Neuronal stem cell (in vitro differentiated cells): Measurements from ENCODE around the gene SFXN5.

Experiments
- DNase-seq: peaks from one replicate; pipeline ENCODE4 v3.0.0-alpha.2; 2013; ENCODE audit warnings: low spot score
- H2AFZ ChIP-seq: one replicate; pipeline ENCODE4 v1.6.1; 2013; ENCODE audit warnings: mild to moderate bottlenecking, low read length, inconsistent platforms
- H2AK5ac ChIP-seq: 2 replicates; pipeline ENCODE4 v1.6.1; 2013; ENCODE audit warnings: low read depth, mild to moderate bottlenecking, inconsistent platforms, low read length, moderate library complexity, mixed read lengths
- H2BK120ac ChIP-seq: 2 replicates; pipeline ENCODE4 v1.6.1; 2013; ENCODE audit warnings: low read depth, mild to moderate bottlenecking, inconsistent platforms, low read length, moderate library complexity, mixed read lengths
- H2BK12ac ChIP-seq: one replicate; pipeline ENCODE4 v1.6.1; 2013; ENCODE audit warnings: low read length, inconsistent platforms
- H2BK15ac ChIP-seq: 2 replicates; pipeline ENCODE4 v1.6.1; 2013; ENCODE audit warnings: mild to moderate bottlenecking, low read length, inconsistent platforms, mixed read lengths
- H2BK5ac ChIP-seq: one replicate; pipeline ENCODE4 v1.6.1; 2013; ENCODE audit warnings: inconsistent platforms, mild to moderate bottlenecking, low read length, moderate library complexity
- H3K14ac ChIP-seq: one replicate; pipeline ENCODE4 v1.6.1; 2013; ENCODE audit warnings: low read length, inconsistent platforms
- H3K18ac ChIP-seq: 2 replicates; pipeline ENCODE4 v1.6.1; 2013; ENCODE audit warnings: low read length, inconsistent platforms
- H3K23ac ChIP-seq: 2 replicates; pipeline ENCODE4 v1.6.1; 2013; ENCODE audit warnings: low read depth, mild to moderate bottlenecking, mixed read lengths, low read length, inconsistent platforms; ENCODE audit not compliant: poor library complexity
- H3K27ac ChIP-seq: replicated peaks from 3 replicates; pipeline ENCODE4 v1.5.1; 2013; ENCODE audit warnings: low read length, inconsistent platforms
- H3K27me3 ChIP-seq, 3 experiments: 2 replicates each; pipeline ENCODE4 v1.6.1; 2013; ENCODE audit warnings: low read length in 3 of 3, mild to moderate bottlenecking in 2 of 3, inconsistent platforms in 1 of 3, low read depth in 1 of 3, mixed read lengths in 1 of 3, moderate library complexity in 1 of 3; ENCODE audit not compliant: control insufficient read depth in 3 of 3, insufficient read depth in 3 of 3
- H3K36me3 ChIP-seq, 2 donors: replicated peaks in 1 of 2; 2 replicates each; pipeline ENCODE4 v1.6.1; 2013; ENCODE audit warnings: low read length in 2 of 2; ENCODE audit not compliant: control insufficient read depth in 2 of 2, insufficient read depth in 2 of 2
- H3K4ac ChIP-seq: 2 replicates; pipeline ENCODE4 v1.6.1; 2013; ENCODE audit warnings: inconsistent platforms, mild to moderate bottlenecking, low read length, moderate library complexity
- H3K4me1 ChIP-seq, 2 donors: 1 replicate in 1 of 2; 2 replicates in 1 of 2; pipeline ENCODE4 v1.6.1; 2013; ENCODE audit warnings: low read length in 2 of 2, low read depth in 1 of 2; ENCODE audit not compliant: control insufficient read depth in 2 of 2, insufficient read depth in 1 of 2
- H3K4me2 ChIP-seq: one replicate; pipeline ENCODE4 v1.6.1; 2013; ENCODE audit warnings: mild to moderate bottlenecking, low read length, inconsistent platforms; ENCODE audit not compliant: insufficient read depth, poor library complexity, severe bottlenecking
- H3K4me3 ChIP-seq, 2 donors: 2 replicates each; pipeline ENCODE4 v1.5.1; 2013; ENCODE audit warnings: low read length in 2 of 2, mild to moderate bottlenecking in 2 of 2, inconsistent platforms in 1 of 2, moderate library complexity in 1 of 2
- H3K79me1 ChIP-seq: one replicate; pipeline ENCODE4 v1.6.1; 2013; ENCODE audit warnings: low read depth, mild to moderate bottlenecking, inconsistent platforms, low read length, moderate library complexity
- H3K9ac ChIP-seq: one replicate; pipeline ENCODE4 v1.6.1; 2013; ENCODE audit warnings: mild to moderate bottlenecking, low read depth, low read length, inconsistent platforms; ENCODE audit not compliant: poor library complexity
- H3K9me3 ChIP-seq, 2 donors: replicated peaks in 1 of 2; 2 replicates each; pipeline versions ENCODE3 to v1.6.1; 2013; ENCODE audit warnings: low read length in 2 of 2, mild to moderate bottlenecking in 2 of 2, inconsistent platforms in 1 of 2, low read depth in 1 of 2, mixed read lengths in 1 of 2, moderate library complexity in 1 of 2; ENCODE audit not compliant: control insufficient read depth in 2 of 2, insufficient read depth in 1 of 2
- H4K8ac ChIP-seq: one replicate; pipeline ENCODE4 v1.6.1; 2013; ENCODE audit warnings: low read depth, mild to moderate bottlenecking, inconsistent platforms, low read length, moderate library complexity
- H4K91ac ChIP-seq: one replicate; pipeline ENCODE4 v1.6.1; 2013; ENCODE audit warnings: low read length, low read depth, mild to moderate bottlenecking, inconsistent platforms; ENCODE audit not compliant: poor library complexity
- WGBS, 2 donors: extraction: QIAGEN DNeasy Blood & Tissue Kit; methylation state at CpG; one replicate each; pipeline ENCODE4 v1.1.7; 2013; ENCODE audit warnings: missing lambda C conversion rate in 2 of 2, mixed read lengths in 1 of 2; ENCODE audit not compliant: insufficient read length in 2 of 2, insufficient replicate concordance in 1 of 2; ENCODE audit errors: extremely low coverage in 2 of 2; 5-methylcytosine and 5-hydroxymethylcytosine counted together

Gene SFXN5

GRCh38 chr2:72897785-72898584, 173.5 kb downstream of the SFXN5 start:
- no peak overlapping the region for H2BK15ac ChIP-seq
- WGBS, 2 donors: no CpG with 5 or more reads among the region's 18 CpGs
- peaks cover 0 to 84% (median 10%) of the 10 kb centered on the region in 3 experiments for H3K27me3 ChIP-seq
- DNase-seq: no peak
- H3K4me1 ChIP-seq: peaks cover 0 to 40% of the 10 kb centered on the region in 2 donors
- no peak overlapping the region for H2AK5ac ChIP-seq
- H2BK12ac ChIP-seq: no peak overlapping the region
- H2BK5ac ChIP-seq: peak overlapping the region; percentile 30
- no peak overlapping the region for H2BK120ac ChIP-seq
- H3K18ac ChIP-seq: peak overlapping the region; percentile 73
- no peak overlapping the region for H3K23ac ChIP-seq
- H3K27ac ChIP-seq: peak overlapping the region; percentile 84
- H3K4me2 ChIP-seq: peak overlapping the region; percentile 44
- H4K8ac ChIP-seq: no peak overlapping the region
- no peaks in the 10 kb centered on the region for H3K36me3 ChIP-seq
- H3K79me1 ChIP-seq: no peaks in the 10 kb centered on the region
- H3K9me3 ChIP-seq: no peaks in the 10 kb centered on the region
- H3K14ac ChIP-seq: no peak overlapping the region
- no peak overlapping the region for H3K9ac ChIP-seq
- no peak overlapping the region for H3K4ac ChIP-seq
- no peak overlapping the region for H2AFZ ChIP-seq
- H4K91ac ChIP-seq: no peak overlapping the region
- H3K4me3 ChIP-seq: no peak overlapping the region

GRCh38 chr2:72896446-72896845, 175.1 kb downstream of the SFXN5 start:
- peaks cover 0 to 40% of the 10 kb centered on the region in 2 donors for H3K4me1 ChIP-seq
- no peak overlapping the region for H3K14ac ChIP-seq
- H4K8ac ChIP-seq: no peak overlapping the region
- no peak overlapping the region for H3K4me3 ChIP-seq
- no peak overlapping the region for H3K4me2 ChIP-seq
- peak overlapping the region; percentile 88 for H3K18ac ChIP-seq
- peak overlapping the region; percentile 33 for H2AK5ac ChIP-seq
- H4K91ac ChIP-seq: no peak overlapping the region
- H3K27me3 ChIP-seq: peaks cover 0 to 70% (median 10%) of the 10 kb centered on the region in 3 experiments
- no CpG with 5 or more reads among the region's 4 CpGs for WGBS, 2 donors
- H2BK15ac ChIP-seq: no peak overlapping the region
- no peak overlapping the region for H3K9ac ChIP-seq
- no peak overlapping the region for H3K4ac ChIP-seq
- H3K27ac ChIP-seq: no peak overlapping the region
- no peaks in the 10 kb centered on the region for H3K36me3 ChIP-seq
- H2BK120ac ChIP-seq: no peak overlapping the region
- H3K23ac ChIP-seq: no peak overlapping the region
- H2BK12ac ChIP-seq: no peak overlapping the region
- peak overlapping the region; percentile 4 for H2BK5ac ChIP-seq
- no peak for DNase-seq
- H2AFZ ChIP-seq: no peak overlapping the region
- no peaks in the 10 kb centered on the region for H3K9me3 ChIP-seq
- no peaks in the 10 kb centered on the region for H3K79me1 ChIP-seq

DNA sequence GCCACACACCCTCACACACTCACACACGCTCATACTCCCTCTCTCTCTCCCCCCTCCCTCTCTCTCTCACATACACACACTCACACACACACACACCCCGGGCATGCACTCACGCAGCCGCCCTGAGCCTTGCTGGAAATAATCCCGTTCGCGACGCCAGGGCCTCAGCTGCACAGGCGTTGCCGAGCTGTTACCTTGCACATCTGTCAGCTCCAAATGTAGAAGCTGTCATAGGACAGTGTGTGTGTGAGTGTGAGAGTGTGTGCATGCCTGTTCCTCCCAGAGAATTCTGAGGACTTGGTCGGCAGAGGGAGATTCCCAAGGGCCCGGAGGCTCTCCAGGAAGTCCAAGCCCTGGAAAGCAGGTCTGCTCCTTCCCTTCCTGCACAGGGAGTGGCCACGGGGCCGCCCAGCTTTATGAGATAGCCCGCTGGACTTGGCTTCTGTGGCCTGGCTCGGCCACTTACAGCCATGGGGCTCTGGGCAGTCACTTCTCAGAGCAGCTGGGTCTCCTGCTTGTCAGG, 175.7 kb downstream of the SFXN5 start:
- Histone ChIP-seq H3K4me1 (peaks cover 0 to 40% of the 10 kb centered on the region in 2 donors), H3K4me2 (no peak overlapping the region), H4K91ac (no peak overlapping the region), H2BK120ac (no peak overlapping the region), H3K18ac (peak overlapping the region; percentile 88), H3K36me3 (no peaks in the 10 kb centered on the region), H4K8ac (no peak overlapping the region), H3K9me3 (no peaks in the 10 kb centered on the region), H2AK5ac (peak overlapping the region; percentile 27), H3K14ac (no peak overlapping the region), H3K23ac (no peak overlapping the region), H2BK15ac (no peak overlapping the region), H3K9ac (no peak overlapping the region), H3K4ac (no peak overlapping the region), H2BK5ac (peak overlapping the region; percentile 4), H3K27ac (no peak overlapping the region), H2BK12ac (no peak overlapping the region), H3K79me1 (no peaks in the 10 kb centered on the region), H3K4me3 (no peak overlapping the region), H3K27me3 (peaks cover 0 to 64% (median 7%) of the 10 kb centered on the region in 3 experiments), H2AFZ (no peak overlapping the region)
- 100% methylated on average over 1 of the region's 16 CpGs; no CpG with 5 or more reads in 1 of the 2 donors for WGBS, 2 donors
- DNase-seq: no peak

GRCh38 chr2:72895154-72895553, 176.4 kb downstream of the SFXN5 start:
- no peak overlapping the region for H2AFZ ChIP-seq
- peak overlapping the region; percentile 76 for H3K18ac ChIP-seq
- H3K36me3 ChIP-seq: no peaks in the 10 kb centered on the region
- no peak overlapping the region for H3K27ac ChIP-seq
- no peak overlapping the region for H3K14ac ChIP-seq
- no peak overlapping the region for H2BK120ac ChIP-seq
- no peak overlapping the region for H3K4me3 ChIP-seq
- no peak for DNase-seq
- H3K27me3 ChIP-seq: peaks cover 0 to 57% (median 5%) of the 10 kb centered on the region in 3 experiments
- H3K4me1 ChIP-seq: peaks cover 0 to 36% of the 10 kb centered on the region in 2 donors
- no CpG with 5 or more reads among the region's 4 CpGs for WGBS, 2 donors
- no peak overlapping the region for H2BK15ac ChIP-seq
- no peaks in the 10 kb centered on the region for H3K9me3 ChIP-seq
- H4K91ac ChIP-seq: no peak overlapping the region
- H2BK12ac ChIP-seq: peak overlapping the region; percentile 14
- H4K8ac ChIP-seq: no peak overlapping the region
- H2BK5ac ChIP-seq: peak overlapping the region; percentile 88
- no peak overlapping the region for H3K9ac ChIP-seq
- H3K4ac ChIP-seq: no peak overlapping the region
- H2AK5ac ChIP-seq: peak overlapping the region; percentile 14
- H3K4me2 ChIP-seq: no peak overlapping the region
- H3K23ac ChIP-seq: no peak overlapping the region
- no peaks in the 10 kb centered on the region for H3K79me1 ChIP-seq
